Measurements from ENCODE around the gene DIPK1A.

- TF ChIP-seq EP300 (IDR thresholded peaks at IDR 0.05), result no peak
- no peak for TF ChIP-seq CTCF (IDR thresholded peaks at IDR 0.05)
These were observed 128.6 kb downstream of the DIPK1A start for GRCh38 chr1:92832537-92833114.
